NOMO-1 (cell line): ENCODE data around the gene SMARCD1.
A peak's percentile ranks its signal among the peaks of the same experiment; 100 is the strongest.
"Not testable (repeated sequence)": the region's sequence is repeated elsewhere in the genome, so short reads cannot be mapped to it uniquely, and the experiment has no call there.

ENCODE experiments used
- DNase-seq, 2 experiments: peaks; one replicate each; lab custom pipeline; 2025; ENCODE audit not compliant: unreplicated experiment in 2 of 2; lab: John Stamatoyannopoulos, UW

Gene SMARCD1

DNA sequence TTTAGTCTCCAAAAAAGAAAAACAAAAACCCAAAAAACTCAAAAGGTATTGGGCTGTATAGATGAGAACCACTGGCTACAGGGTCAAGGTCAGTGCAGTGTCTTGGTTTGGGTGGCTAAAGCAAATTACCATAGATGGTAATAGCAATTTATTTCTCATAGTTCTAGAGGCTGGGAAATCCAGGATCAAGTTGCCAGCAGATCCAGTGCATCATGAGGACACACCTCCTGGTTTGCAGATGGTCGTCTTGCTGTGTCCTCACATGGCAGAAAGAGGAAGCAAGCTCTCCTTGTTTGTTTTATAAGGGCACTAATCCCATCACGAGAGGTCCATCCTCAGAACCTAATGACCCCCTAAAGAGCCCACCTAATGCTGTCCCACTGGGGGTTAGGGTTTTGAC, 38.1 kb downstream of the SMARCD1 start:
- no peak for DNase-seq

DNA sequence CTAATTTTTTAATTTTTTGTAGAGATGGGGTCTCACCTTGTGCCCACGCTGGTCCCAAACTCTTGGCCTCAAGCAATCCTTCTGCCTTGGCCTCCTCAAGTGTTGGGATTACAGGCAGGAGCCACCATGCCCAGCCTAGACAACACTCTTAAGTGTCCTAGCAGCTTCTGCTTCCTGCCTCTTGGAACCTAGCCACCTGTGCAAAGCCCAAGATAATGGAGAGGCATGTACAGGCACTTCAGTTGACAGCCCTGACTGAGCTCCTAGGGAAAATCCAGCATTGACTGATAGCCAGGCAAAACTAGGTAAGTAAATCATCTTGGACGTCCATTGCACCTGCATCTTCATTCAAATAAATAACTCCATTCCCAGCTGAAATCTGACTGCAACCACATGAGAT, 42.4 kb downstream of the SMARCD1 start:
- DNase-seq = no peak

DNA sequence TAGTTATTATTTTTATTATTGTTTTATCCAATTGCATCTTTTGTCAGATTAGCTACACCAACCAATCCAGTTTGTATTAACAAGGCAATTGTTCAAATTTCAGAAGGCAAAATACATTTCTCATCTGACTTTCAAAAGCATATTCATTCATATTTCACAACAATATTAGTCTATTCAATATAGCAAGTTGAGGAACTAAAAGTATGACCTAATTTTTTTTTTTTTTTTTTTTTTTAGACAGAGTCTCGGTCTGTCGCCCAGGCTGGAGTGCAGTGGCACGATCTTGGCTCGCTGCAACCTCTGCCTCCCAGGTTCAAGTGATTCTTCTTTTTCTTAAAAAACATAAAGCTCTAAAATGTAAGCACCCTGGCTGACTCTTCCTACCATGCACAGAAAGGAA, 44.1 kb downstream of the SMARCD1 start:
- no peak for DNase-seq

DNA sequence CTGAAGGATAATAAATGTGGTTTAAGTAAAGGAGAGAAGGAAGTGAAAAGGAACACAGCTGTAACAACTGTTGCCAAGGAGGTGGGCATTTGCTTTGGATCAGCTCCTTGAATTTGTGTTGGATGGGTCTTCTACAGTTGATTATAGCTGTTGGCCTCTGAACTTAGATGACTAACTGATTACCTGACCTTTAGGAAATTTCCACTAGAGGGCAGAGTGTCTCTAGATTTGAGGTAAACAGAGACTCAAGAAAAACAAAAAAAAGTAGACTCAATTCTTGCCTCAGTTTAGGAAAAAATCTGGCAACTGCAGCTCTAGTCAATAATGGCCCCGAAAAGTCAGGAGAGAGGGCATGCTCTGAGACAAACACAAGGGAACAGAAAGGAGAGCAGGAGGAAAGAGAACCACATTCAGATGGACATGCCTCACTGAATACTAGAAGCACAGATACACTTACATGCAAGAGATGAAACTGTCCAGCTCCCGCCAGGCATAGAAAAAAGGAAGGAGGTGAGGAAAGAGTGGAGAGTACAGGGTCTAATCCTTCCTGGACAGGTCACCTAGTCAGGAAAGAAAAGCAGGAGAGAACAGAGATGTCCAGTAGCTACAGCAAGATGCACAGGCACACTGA, 47.5 kb downstream of the SMARCD1 start:
- peak in 1 of 2 experiments; percentile 12 for DNase-seq

DNA sequence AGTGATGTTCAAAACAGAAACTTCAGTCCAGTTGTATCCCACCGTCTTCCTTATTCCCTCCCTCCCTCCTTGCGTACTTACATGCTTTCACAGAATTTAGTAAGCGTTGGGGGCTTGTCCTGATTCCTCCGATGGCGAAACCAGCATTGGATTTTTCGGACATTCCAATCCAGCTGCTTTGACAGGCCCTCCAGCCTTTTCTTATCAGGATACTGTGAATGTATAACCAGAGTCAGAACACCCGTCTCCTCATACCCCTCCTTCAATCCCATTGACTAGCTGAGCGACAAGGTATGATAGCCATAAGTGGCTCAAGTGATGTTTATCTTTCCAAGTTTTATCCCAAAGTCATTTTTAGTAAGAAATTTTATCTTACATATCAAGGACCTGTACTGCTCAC, 57.9 kb downstream of the SMARCD1 start:
- no peak for DNase-seq

DNA sequence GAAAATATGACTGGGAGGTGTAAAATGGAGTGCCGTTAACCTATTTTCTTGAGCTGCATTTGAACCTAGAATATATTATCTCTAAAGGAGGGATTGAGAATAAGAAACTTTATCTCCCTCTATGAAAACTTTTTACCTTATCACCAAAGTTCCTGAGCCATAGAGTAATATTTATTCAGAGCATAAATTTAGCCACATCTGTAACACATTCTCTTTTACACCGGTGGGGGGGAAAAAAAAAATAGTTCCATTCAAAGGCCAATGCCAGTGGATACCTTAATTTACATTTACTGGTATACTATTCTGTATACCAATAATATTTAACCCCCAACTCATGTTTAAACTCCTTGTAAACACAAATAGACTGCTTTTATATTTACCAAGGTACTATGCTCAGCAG, 60.3 kb downstream of the SMARCD1 start:
- no peak for DNase-seq

DNA sequence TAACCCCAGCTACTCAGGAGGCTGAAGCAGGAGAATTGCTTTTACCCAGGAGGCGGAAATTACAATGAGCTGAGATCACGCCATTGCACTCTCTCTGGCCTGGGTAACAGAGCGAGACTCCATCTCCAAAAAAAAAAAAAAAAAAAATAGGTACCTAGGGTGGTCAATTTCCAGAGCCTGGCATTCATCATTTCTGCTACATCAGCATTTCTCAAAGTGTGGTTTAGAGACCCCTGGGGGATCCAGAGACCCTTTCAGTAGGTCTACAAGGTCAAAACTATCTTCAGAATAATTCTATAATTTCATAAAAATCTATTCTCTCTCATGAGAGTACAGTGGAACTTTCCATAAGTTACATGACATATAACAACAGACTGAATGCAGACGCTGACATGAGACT, 62.1 kb downstream of the SMARCD1 start:
- no peak for DNase-seq

DNA sequence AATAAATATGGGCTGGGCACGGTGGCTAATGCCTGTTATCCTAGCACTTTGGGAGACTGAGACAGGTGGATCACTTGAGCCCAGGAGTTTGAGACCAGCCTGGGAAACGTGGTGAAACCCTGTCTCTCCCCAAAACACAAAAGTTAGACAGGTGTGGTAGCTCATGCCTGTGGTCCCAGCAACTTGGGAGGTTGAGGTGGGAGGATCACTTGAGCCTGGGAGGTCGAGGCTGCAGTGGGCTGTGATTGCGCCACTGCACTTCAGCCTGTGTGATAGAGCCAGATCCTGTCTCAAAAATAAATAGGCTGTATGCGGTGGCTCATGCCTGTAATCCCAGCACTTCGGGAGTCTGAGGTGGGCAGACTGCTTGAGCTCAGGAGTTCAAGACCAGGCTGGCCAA, 62.9 kb downstream of the SMARCD1 start:
- not testable (repeated sequence) for DNase-seq

DNA sequence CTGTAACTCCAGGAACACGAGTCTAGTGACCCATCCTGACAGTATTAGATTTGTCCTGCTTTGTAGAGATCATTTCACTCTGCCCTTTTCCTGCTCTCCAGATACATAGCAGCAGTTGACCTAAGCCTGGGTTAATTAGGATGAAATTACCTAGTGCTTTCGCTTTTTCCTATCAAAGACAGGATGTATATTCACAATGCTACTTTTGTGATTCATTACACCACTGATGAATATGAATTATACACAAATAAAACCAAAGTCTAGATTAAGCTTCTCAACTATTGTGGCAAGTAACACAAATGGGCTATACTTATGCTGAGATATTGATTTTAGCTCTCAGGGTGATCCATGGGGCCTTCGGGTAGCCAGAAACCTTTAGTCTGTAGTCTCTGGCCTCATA, 64.2 kb downstream of the SMARCD1 start:
- no peak for DNase-seq
